HepG2 (cell line): ENCODE results near the gene EVI5. TPM values are rescaled to one million over a fixed set of nuclear protein-coding genes. Genes with fewer than 3 reads are reported as not detected.

Source experiments
- CHD4 ChIP-seq: fragments of 200-600 bp; sonication (generic); IDR thresholded peaks from 2 replicates; pipeline ENCODE4 v1.7.0; 2017; ENCODE audit warnings: mild to moderate bottlenecking, low read length, borderline replicate concordance
- FOSL2 ChIP-seq: sonication (generic); formaldehyde crosslinking; IDR thresholded peaks from 2 replicates; pipeline ENCODE4 v1.4.0; 2020; ENCODE audit warnings: missing genetic modification reagents
- HMG20A ChIP-seq: IDR thresholded peaks from 2 replicates; pipeline ENCODE4 v1.6.1; 2016; ENCODE audit warnings: borderline replicate concordance
- KDM2A ChIP-seq: sonication (generic); formaldehyde crosslinking; IDR thresholded peaks from 2 replicates; pipeline ENCODE4 v1.4.0; 2020; ENCODE audit warnings: low read depth, missing genetic modification reagents, borderline replicate concordance
- KLF11 ChIP-seq: IDR thresholded peaks from 2 replicates; pipeline ENCODE4 v1.6.1; 2016; ENCODE audit warnings: missing compliant biosample characterization
- NKX3-1 ChIP-seq: sonication (generic); formaldehyde crosslinking; IDR thresholded peaks from 2 replicates; pipeline ENCODE4 v1.5.0; 2020; ENCODE audit warnings: missing genetic modification reagents
- RORA ChIP-seq: sonication (generic); formaldehyde crosslinking; IDR thresholded peaks from 2 replicates; pipeline ENCODE4 v1.5.0; 2020; ENCODE audit warnings: mild to moderate bottlenecking, missing genetic modification reagents, moderate library complexity
- SP1 ChIP-seq, 2 experiments: fragments of 450-650 bp in 1 of 2; sonication (generic) in 1 of 2; formaldehyde crosslinking in 1 of 2; IDR thresholded peaks; 2 replicates each; pipeline versions ENCODE4 v1.4.0 to v1.6.1; 2016 to 2020; ENCODE audit warnings: missing genetic modification reagents in 1 of 2
- ZFX ChIP-seq: sonication (generic); formaldehyde crosslinking; IDR thresholded peaks from 2 replicates; pipeline ENCODE4 v1.4.0; 2020; ENCODE audit warnings: mild to moderate bottlenecking, low read depth, missing genetic modification reagents, moderate library complexity
- ZMYM3 ChIP-seq: sonication (generic); formaldehyde crosslinking; IDR thresholded peaks from 2 replicates; pipeline ENCODE4 v1.5.1; 2020; ENCODE audit warnings: mild to moderate bottlenecking, missing genetic modification reagents
- ZNF543 ChIP-seq: sonication (generic); formaldehyde crosslinking; IDR thresholded peaks from 2 replicates; pipeline ENCODE4 v1.4.0; 2020; ENCODE audit warnings: mild to moderate bottlenecking, missing genetic modification reagents
- ZNF549 ChIP-seq: sonication (generic); formaldehyde crosslinking; IDR thresholded peaks from 2 replicates; pipeline ENCODE4 v1.5.0; 2020; ENCODE audit warnings: missing genetic modification reagents
- polyA plus RNA-seq, 8 experiments: library from polyadenylated mRNA; depleted of rRNA in 3 of 8; stranded (reverse) in 7 of 8; unstranded in 1 of 8; fragments of >200 nt; fragmentation: Illumina TruSeq in 4 of 8; extraction: Trizol in 4 of 8; gene quantifications; 2 replicates each; pipeline versions ENCODE4 v1.2.1 to v1.2.3, GENCODE V29; 2011 to 2016; ENCODE audit warnings: low read depth in 4 of 8, missing spikeins in 1 of 8, mixed read lengths in 1 of 8; ENCODE audit not compliant: insufficient read depth in 1 of 8
- total RNA-seq, 5 experiments: library from RNA; depleted of rRNA; stranded (reverse); fragments of >200 nt; fragmentation: Illumina TruSeq; extraction: Trizol; gene quantifications; 2 replicates each; pipeline ENCODE4 v1.2.3, GENCODE V29; 2016; ENCODE audit warnings: low read depth in 1 of 5
- TF ChIP-seq, protein P1 (sequence below): sonication (generic); formaldehyde crosslinking; IDR thresholded peaks from 2 replicates; pipeline ENCODE4 v1.5.0; 2020; ENCODE audit warnings: missing genetic modification reagents
- TF ChIP-seq, protein P2 (sequence below): sonication (generic); formaldehyde crosslinking; IDR thresholded peaks from 2 replicates; pipeline ENCODE4 v1.9.0; 2021; ENCODE audit warnings: mild to moderate bottlenecking, missing genetic modification reagents
- TF ChIP-seq, protein P3 (sequence below): sonication (generic); formaldehyde crosslinking; IDR thresholded peaks from 2 replicates; pipeline ENCODE4 v1.4.0; 2020; ENCODE audit warnings: missing genetic modification reagents

EVI5 gene
- total and polyA plus RNA-seq, 2 of the 13 experiments (the other 11 are each of a cell fraction or from before 2014, with no cell fraction given), result 4.0 to 12.6 TPM

DNA sequence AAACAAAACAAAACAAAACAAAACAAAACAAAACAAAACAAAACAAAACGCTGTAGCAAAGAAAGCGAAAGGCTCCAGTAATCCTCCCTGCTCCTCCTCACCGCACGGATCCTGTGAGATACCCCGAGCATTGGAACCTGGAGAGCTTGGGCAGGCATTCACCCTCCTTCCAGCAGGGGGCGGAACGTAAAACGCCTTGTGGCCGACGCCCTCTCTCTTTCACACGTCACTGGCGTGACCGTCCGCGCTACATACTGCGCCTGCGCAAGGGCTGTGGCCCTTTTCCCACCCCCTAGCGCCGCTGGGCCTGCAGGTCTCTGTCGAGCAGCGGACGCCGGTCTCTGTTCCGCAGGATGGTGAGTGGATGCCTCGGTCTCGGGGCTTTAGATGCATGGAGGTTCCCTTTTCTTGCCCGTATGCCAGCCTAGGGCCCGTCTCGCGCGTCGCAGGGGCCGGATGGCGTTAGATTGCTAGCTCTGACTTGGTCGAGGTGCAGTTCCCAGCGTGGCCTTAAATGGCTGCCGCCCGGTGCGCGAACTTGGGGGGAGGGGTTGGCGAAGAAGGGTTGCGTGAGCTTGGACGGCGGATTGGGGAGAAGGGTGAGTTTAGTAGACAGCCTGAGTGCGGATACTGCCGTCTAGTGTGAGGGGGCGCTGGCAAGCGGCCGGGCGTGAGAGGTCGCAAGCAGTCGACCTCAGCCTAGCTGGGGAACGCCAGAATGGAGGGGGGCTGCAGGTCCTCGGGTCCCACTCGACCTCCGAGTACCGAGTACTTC, 47.0 kb upstream of the EVI5 start, which contains the start of gene RPL5 (continued):
- TF ChIP-seq, protein P1, sequence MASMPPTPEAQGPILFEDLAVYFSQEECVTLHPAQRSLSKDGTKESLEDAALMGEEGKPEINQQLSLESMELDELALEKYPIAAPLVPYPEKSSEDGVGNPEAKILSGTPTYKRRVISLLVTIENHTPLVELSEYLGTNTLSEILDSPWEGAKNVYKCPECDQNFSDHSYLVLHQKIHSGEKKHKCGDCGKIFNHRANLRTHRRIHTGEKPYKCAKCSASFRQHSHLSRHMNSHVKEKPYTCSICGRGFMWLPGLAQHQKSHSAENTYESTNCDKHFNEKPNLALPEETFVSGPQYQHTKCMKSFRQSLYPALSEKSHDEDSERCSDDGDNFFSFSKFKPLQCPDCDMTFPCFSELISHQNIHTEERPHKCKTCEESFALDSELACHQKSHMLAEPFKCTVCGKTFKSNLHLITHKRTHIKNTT (CRISPR knock-in tag), result 0 out of 2 replicates have a peak, but pooled peaks have one; percentile 65
- 0 out of 2 replicates have a peak, but pooled peaks have one; percentile 17 for TF ChIP-seq HMG20A (CRISPR knock-in tag)
- no peak for TF ChIP-seq ZNF549 (CRISPR knock-in tag)
- TF ChIP-seq CHD4, result no peak
- TF ChIP-seq KLF11 (CRISPR knock-in tag), result peak; percentile 64; the same call in 1 of the 2 replicates
- TF ChIP-seq NKX3-1 (CRISPR knock-in tag), result peak; percentile 81
- TF ChIP-seq FOSL2 (CRISPR knock-in tag), result peak; percentile 71
- TF ChIP-seq, protein P2, sequence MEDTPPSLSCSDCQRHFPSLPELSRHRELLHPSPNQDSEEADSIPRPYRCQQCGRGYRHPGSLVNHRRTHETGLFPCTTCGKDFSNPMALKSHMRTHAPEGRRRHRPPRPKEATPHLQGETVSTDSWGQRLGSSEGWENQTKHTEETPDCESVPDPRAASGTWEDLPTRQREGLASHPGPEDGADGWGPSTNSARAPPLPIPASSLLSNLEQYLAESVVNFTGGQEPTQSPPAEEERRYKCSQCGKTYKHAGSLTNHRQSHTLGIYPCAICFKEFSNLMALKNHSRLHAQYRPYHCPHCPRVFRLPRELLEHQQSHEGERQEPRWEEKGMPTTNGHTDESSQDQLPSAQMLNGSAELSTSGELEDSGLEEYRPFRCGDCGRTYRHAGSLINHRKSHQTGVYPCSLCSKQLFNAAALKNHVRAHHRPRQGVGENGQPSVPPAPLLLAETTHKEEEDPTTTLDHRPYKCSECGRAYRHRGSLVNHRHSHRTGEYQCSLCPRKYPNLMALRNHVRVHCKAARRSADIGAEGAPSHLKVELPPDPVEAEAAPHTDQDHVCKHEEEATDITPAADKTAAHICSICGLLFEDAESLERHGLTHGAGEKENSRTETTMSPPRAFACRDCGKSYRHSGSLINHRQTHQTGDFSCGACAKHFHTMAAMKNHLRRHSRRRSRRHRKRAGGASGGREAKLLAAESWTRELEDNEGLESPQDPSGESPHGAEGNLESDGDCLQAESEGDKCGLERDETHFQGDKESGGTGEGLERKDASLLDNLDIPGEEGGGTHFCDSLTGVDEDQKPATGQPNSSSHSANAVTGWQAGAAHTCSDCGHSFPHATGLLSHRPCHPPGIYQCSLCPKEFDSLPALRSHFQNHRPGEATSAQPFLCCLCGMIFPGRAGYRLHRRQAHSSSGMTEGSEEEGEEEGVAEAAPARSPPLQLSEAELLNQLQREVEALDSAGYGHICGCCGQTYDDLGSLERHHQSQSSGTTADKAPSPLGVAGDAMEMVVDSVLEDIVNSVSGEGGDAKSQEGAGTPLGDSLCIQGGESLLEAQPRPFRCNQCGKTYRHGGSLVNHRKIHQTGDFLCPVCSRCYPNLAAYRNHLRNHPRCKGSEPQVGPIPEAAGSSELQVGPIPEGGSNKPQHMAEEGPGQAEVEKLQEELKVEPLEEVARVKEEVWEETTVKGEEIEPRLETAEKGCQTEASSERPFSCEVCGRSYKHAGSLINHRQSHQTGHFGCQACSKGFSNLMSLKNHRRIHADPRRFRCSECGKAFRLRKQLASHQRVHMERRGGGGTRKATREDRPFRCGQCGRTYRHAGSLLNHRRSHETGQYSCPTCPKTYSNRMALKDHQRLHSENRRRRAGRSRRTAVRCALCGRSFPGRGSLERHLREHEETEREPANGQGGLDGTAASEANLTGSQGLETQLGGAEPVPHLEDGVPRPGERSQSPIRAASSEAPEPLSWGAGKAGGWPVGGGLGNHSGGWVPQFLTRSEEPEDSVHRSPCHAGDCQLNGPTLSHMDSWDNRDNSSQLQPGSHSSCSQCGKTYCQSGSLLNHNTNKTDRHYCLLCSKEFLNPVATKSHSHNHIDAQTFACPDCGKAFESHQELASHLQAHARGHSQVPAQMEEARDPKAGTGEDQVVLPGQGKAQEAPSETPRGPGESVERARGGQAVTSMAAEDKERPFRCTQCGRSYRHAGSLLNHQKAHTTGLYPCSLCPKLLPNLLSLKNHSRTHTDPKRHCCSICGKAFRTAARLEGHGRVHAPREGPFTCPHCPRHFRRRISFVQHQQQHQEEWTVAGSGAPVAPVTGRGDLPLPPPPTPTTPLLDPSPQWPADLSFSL (CRISPR knock-in tag), result no peak; the same call in 1 of the 2 replicates
- TF ChIP-seq, protein P3, sequence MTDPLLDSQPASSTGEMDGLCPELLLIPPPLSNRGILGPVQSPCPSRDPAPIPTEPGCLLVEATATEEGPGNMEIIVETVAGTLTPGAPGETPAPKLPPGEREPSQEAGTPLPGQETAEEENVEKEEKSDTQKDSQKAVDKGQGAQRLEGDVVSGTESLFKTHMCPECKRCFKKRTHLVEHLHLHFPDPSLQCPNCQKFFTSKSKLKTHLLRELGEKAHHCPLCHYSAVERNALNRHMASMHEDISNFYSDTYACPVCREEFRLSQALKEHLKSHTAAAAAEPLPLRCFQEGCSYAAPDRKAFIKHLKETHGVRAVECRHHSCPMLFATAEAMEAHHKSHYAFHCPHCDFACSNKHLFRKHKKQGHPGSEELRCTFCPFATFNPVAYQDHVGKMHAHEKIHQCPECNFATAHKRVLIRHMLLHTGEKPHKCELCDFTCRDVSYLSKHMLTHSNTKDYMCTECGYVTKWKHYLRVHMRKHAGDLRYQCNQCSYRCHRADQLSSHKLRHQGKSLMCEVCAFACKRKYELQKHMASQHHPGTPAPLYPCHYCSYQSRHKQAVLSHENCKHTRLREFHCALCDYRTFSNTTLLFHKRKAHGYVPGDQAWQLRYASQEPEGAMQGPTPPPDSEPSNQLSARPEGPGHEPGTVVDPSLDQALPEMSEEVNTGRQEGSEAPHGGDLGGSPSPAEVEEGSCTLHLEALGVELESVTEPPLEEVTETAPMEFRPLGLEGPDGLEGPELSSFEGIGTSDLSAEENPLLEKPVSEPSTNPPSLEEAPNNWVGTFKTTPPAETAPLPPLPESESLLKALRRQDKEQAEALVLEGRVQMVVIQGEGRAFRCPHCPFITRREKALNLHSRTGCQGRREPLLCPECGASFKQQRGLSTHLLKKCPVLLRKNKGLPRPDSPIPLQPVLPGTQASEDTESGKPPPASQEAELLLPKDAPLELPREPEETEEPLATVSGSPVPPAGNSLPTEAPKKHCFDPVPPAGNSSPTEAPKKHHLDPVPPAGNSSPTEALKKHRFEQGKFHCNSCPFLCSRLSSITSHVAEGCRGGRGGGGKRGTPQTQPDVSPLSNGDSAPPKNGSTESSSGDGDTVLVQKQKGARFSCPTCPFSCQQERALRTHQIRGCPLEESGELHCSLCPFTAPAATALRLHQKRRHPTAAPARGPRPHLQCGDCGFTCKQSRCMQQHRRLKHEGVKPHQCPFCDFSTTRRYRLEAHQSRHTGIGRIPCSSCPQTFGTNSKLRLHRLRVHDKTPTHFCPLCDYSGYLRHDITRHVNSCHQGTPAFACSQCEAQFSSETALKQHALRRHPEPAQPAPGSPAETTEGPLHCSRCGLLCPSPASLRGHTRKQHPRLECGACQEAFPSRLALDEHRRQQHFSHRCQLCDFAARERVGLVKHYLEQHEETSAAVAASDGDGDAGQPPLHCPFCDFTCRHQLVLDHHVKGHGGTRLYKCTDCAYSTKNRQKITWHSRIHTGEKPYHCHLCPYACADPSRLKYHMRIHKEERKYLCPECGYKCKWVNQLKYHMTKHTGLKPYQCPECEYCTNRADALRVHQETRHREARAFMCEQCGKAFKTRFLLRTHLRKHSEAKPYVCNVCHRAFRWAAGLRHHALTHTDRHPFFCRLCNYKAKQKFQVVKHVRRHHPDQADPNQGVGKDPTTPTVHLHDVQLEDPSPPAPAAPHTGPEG (CRISPR knock-in tag), result peak; percentile 89; the same call in 1 of the 2 replicates
- peak; percentile 84 for TF ChIP-seq ZNF543 (CRISPR knock-in tag)
- peak; percentile 93 for TF ChIP-seq KDM2A (CRISPR knock-in tag)
- no peak for TF ChIP-seq SP1 (IDR thresholded peaks at IDR 0.05)
- TF ChIP-seq SP1 (CRISPR knock-in tag; IDR thresholded peaks at IDR 0.05), result peak; percentile 81
- TF ChIP-seq ZMYM3, result peak; percentile 31; the same call in 1 of the 2 replicates
- peak; percentile 99 for TF ChIP-seq ZFX
- no peak for TF ChIP-seq RORA (CRISPR knock-in tag)
